Neural cell (in vitro differentiated cells): ENCODE results near the gene ZNF324B. TPM values are rescaled to one million over a fixed set of nuclear protein-coding genes. Genes with fewer than 3 reads are reported as not detected.

ENCODE experiments used
- H2AFZ ChIP-seq: fragments of 200-600, 300-800 bp; sonication (generic), shearing (Covaris generic); 2 replicates; pipeline ENCODE4 v1.6.0; 2014; ENCODE audit warnings: low read depth, mild to moderate bottlenecking, antibody characterized with exemption, low read length, moderate library complexity
- H3F3A ChIP-seq: fragments of 200-600 bp; shearing (Covaris generic); 2 replicates; pipeline ENCODE4 v1.6.1; 2016; ENCODE audit warnings: mild to moderate bottlenecking, moderate library complexity, mixed read lengths, antibody characterized with exemption, low read length; ENCODE audit not compliant: insufficient read depth, poor library complexity, severe bottlenecking
- H3K27ac ChIP-seq: fragments of 200-600, 300-800 bp; sonication (generic), shearing (Covaris generic); 2 replicates; pipeline ENCODE4 v1.5.1; 2014; ENCODE audit warnings: mild to moderate bottlenecking, low read length, moderate library complexity
- H3K27me3 ChIP-seq: fragments of 300-800, 200-600 bp; sonication (generic), shearing (Covaris generic); 2 replicates; pipeline ENCODE4 v1.6.0; 2014; ENCODE audit warnings: mild to moderate bottlenecking, low read depth, low read length, moderate library complexity; ENCODE audit not compliant: insufficient read depth
- H3K36me3 ChIP-seq: fragments of 300-800, 200-600 bp; sonication (generic), shearing (Covaris generic); 2 replicates; pipeline ENCODE4 v1.5.1; 2014; ENCODE audit warnings: mild to moderate bottlenecking, antibody characterized with exemption, low read length, moderate library complexity; ENCODE audit not compliant: insufficient read depth
- H3K4me2 ChIP-seq: fragments of 300-800, 200-600 bp; sonication (generic), shearing (Covaris generic); 2 replicates; pipeline ENCODE4 v1.6.0; 2014; ENCODE audit warnings: mild to moderate bottlenecking, low read length
- H3K4me3 ChIP-seq: fragments of 300-800, 200-600 bp; sonication (generic), shearing (Covaris generic); 2 replicates; pipeline ENCODE4 v1.5.1; 2014; ENCODE audit warnings: mild to moderate bottlenecking, low read length, moderate library complexity
- H3K79me2 ChIP-seq: fragments of 200-600 bp; shearing (Covaris generic); replicated peaks from 2 replicates; pipeline ENCODE4 v1.6.0; 2014; ENCODE audit warnings: mild to moderate bottlenecking, low read length, moderate library complexity; ENCODE audit not compliant: insufficient read depth
- H3K9ac ChIP-seq: fragments of 300-800, 200-600 bp; sonication (generic), shearing (Covaris generic); 2 replicates; pipeline ENCODE4 v1.6.1; 2016; ENCODE audit warnings: mild to moderate bottlenecking, low read length, mixed read lengths
- H3K9me2 ChIP-seq: fragments of 200-600 bp; shearing (Covaris generic); 2 replicates; pipeline ENCODE4 v1.6.1; 2016; ENCODE audit warnings: mild to moderate bottlenecking, low read length, mixed read lengths; ENCODE audit not compliant: insufficient read depth
- H3K9me3 ChIP-seq: fragments of 200-600, 300-800 bp; sonication (generic), shearing (Covaris generic); 2 replicates; pipeline ENCODE4 v1.6.1; 2016; ENCODE audit warnings: mild to moderate bottlenecking, mixed run types, low read length, moderate library complexity, mixed read lengths
- H4K20me1 ChIP-seq: fragments of 200-600 bp; shearing (Covaris generic); 2 replicates; pipeline ENCODE4 v1.6.1; 2016; ENCODE audit warnings: mild to moderate bottlenecking, mixed run types; ENCODE audit not compliant: insufficient read depth
- EP300 ChIP-seq: fragments of 450-650 bp; conservative IDR thresholded peaks from 2 replicates; pipeline ENCODE4 v1.6.1; 2014; ENCODE audit warnings: antibody characterized with exemption, mild to moderate bottlenecking, moderate library complexity; ENCODE audit not compliant: poor library complexity, severe bottlenecking
- EZH2 ChIP-seq: fragments of 200-600, 300-800 bp; shearing (Covaris generic), sonication (generic); IDR thresholded peaks from 2 replicates; pipeline ENCODE4 v1.6.1; 2014; ENCODE audit warnings: antibody characterized with exemption, low read length, borderline replicate concordance, mild to moderate bottlenecking; ENCODE audit not compliant: insufficient read depth, poor library complexity, severe bottlenecking
- MXI1 ChIP-seq: fragments of 450-650 bp; conservative IDR thresholded peaks from 2 replicates; pipeline ENCODE4 v1.6.1; 2014; ENCODE audit warnings: antibody characterized with exemption, mild to moderate bottlenecking; ENCODE audit not compliant: poor library complexity, severe bottlenecking
- POLR2AphosphoS5 ChIP-seq: IDR thresholded peaks from 2 replicates; pipeline ENCODE4 v1.6.1; 2012
- RAD21 ChIP-seq: fragments of 450-650 bp; conservative IDR thresholded peaks from 2 replicates; pipeline ENCODE4 v1.6.1; 2014; ENCODE audit warnings: antibody characterized with exemption, mild to moderate bottlenecking, moderate library complexity
- SMC3 ChIP-seq: fragments of 450-650 bp; conservative IDR thresholded peaks from 2 replicates; pipeline ENCODE4 v1.6.1; 2014; ENCODE audit warnings: antibody characterized with exemption, mild to moderate bottlenecking, moderate library complexity; ENCODE audit not compliant: poor library complexity
- TAF1 ChIP-seq: IDR thresholded peaks from 2 replicates; pipeline ENCODE4 v1.6.1; 2012; ENCODE audit warnings: low read depth
- polyA plus RNA-seq: library from polyadenylated mRNA; depleted of rRNA; stranded (reverse); fragments of >200 nt; gene quantifications from 2 replicates; pipeline ENCODE4 v1.2.3, GENCODE V29; 2014
- TF ChIP-seq, protein P1 (sequence below): IDR thresholded peaks from 2 replicates; pipeline ENCODE4 v1.6.1; 2012; ENCODE audit warnings: borderline replicate concordance
- TF ChIP-seq, protein P2 (sequence below): fragments of 450-650 bp; IDR thresholded peaks from 2 replicates; pipeline ENCODE4 v1.5.1; 2014; ENCODE audit warnings: antibody characterized with exemption, mild to moderate bottlenecking, moderate library complexity; ENCODE audit not compliant: poor library complexity, severe bottlenecking

ZNF324B gene
- polyA plus RNA-seq, 1 donor from 2014 or later, result 10.4 TPM

DNA sequence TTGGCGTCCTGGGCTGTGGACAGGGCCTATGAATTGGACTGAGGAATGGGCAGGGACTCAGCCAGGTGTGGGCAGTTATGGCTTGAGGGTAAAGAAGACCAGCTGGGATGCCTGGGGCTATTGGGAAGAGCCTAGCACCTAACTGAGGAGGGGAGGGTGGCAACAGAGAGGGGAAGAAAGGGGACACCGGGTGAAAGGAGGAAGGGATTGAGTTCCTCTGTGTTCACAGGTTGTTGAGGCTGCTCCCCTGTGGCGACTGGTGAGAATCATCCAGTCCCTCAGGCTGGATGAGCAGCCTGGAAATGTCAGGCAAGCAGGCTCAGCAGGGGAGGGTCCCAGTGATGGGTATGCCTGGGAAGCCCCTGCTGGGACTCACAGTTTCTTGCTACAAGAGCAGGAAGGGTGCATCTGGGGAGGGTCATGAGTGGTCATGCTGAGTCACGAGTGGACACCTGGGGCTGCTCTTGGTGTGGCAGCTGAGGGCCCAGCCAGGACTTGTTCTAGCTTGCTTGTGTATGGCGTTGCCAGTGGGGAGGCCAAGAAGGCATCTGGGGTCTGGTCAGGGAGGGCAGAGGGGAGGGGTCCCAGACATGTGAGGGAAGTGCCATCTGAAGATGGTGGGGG is 16.9 kb downstream of the ZNF324B start:
- peaks cover 10% of the 10 kb centered on the region for H3K79me2 ChIP-seq
- no peaks in the 10 kb centered on the region for H3K9me3 ChIP-seq
- no peak overlapping the region for H2AFZ ChIP-seq
- H3K27me3 ChIP-seq, result no peaks in the 10 kb centered on the region
- H3K27ac ChIP-seq, result no peak overlapping the region
- no peaks in the 10 kb centered on the region for H3F3A ChIP-seq
- H3K4me3 ChIP-seq, result peak overlapping the region; percentile 97
- TF ChIP-seq EZH2, result no peak
- TF ChIP-seq POLR2AphosphoS5, result no peak
- TF ChIP-seq, protein P1, sequence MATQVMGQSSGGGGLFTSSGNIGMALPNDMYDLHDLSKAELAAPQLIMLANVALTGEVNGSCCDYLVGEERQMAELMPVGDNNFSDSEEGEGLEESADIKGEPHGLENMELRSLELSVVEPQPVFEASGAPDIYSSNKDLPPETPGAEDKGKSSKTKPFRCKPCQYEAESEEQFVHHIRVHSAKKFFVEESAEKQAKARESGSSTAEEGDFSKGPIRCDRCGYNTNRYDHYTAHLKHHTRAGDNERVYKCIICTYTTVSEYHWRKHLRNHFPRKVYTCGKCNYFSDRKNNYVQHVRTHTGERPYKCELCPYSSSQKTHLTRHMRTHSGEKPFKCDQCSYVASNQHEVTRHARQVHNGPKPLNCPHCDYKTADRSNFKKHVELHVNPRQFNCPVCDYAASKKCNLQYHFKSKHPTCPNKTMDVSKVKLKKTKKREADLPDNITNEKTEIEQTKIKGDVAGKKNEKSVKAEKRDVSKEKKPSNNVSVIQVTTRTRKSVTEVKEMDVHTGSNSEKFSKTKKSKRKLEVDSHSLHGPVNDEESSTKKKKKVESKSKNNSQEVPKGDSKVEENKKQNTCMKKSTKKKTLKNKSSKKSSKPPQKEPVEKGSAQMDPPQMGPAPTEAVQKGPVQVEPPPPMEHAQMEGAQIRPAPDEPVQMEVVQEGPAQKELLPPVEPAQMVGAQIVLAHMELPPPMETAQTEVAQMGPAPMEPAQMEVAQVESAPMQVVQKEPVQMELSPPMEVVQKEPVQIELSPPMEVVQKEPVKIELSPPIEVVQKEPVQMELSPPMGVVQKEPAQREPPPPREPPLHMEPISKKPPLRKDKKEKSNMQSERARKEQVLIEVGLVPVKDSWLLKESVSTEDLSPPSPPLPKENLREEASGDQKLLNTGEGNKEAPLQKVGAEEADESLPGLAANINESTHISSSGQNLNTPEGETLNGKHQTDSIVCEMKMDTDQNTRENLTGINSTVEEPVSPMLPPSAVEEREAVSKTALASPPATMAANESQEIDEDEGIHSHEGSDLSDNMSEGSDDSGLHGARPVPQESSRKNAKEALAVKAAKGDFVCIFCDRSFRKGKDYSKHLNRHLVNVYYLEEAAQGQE, result no peak
- TF ChIP-seq TAF1, result no peak
- TF ChIP-seq SMC3, result no peak
- no peak for TF ChIP-seq EP300
- TF ChIP-seq MXI1, result no peak
- TF ChIP-seq RAD21, result no peak
- TF ChIP-seq, protein P2, sequence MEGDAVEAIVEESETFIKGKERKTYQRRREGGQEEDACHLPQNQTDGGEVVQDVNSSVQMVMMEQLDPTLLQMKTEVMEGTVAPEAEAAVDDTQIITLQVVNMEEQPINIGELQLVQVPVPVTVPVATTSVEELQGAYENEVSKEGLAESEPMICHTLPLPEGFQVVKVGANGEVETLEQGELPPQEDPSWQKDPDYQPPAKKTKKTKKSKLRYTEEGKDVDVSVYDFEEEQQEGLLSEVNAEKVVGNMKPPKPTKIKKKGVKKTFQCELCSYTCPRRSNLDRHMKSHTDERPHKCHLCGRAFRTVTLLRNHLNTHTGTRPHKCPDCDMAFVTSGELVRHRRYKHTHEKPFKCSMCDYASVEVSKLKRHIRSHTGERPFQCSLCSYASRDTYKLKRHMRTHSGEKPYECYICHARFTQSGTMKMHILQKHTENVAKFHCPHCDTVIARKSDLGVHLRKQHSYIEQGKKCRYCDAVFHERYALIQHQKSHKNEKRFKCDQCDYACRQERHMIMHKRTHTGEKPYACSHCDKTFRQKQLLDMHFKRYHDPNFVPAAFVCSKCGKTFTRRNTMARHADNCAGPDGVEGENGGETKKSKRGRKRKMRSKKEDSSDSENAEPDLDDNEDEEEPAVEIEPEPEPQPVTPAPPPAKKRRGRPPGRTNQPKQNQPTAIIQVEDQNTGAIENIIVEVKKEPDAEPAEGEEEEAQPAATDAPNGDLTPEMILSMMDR, result no peak
- no peaks in the 10 kb centered on the region for H3K9me2 ChIP-seq
- no peaks in the 10 kb centered on the region for H4K20me1 ChIP-seq
- H3K4me2 ChIP-seq, result peak overlapping the region; percentile 1
- H3K36me3 ChIP-seq, result no peaks in the 10 kb centered on the region
- no peak overlapping the region for H3K9ac ChIP-seq

DNA sequence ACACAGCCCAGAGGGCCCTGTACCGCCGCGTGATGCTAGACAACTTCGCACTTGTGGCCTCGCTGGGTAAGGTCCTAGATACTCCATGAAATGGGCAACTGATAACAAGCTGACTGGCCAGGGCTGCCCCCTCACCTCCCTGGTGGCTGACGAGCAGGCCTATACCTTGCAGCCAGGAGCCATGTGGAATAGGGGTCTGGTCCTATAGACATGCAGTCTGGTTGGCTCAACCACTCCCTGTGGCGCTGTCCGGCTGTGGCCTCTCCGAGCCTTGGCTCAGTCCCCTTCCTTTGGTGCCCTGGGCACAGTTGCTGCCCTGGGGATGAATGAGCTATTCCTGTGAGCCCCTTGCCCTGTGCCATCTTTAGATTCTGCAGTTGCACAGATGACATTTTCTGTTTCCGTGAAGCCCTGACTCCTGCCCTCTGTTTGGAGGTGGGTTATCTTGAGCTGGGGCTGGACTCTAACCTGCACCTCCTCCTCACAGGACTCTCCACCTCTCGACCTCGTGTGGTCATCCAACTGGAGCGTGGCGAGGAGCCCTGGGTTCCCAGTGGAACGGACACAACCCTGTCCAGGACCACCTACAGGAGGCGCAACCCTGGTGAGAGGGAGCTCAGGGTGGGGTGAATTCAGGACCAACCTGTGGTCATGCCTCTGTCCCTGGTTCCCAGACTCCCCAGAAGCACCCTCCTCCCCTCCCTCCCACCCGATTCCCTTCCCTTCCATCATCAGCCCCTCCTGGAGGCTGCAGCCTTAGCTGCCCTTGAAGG is 18.0 kb downstream of the ZNF324B start:
- no peak overlapping the region for H2AFZ ChIP-seq
- H3K36me3 ChIP-seq, result peaks cover 5% of the 10 kb centered on the region
- TF ChIP-seq SMC3, result no peak
- no peak for TF ChIP-seq MXI1
- TF ChIP-seq POLR2AphosphoS5, result no peak
- no peak for TF ChIP-seq RAD21
- TF ChIP-seq EZH2, result no peak
- TF ChIP-seq, protein P1, result no peak
- TF ChIP-seq, protein P2, result no peak
- no peak for TF ChIP-seq EP300
- TF ChIP-seq TAF1, result no peak

More for the DNA sequence above, 18.0 kb downstream of the ZNF324B start:
- no peaks in the 10 kb centered on the region for H3F3A ChIP-seq
- no peak overlapping the region for H3K4me2 ChIP-seq
- no peak overlapping the region for H3K9ac ChIP-seq
- no peaks in the 10 kb centered on the region for H4K20me1 ChIP-seq
- no peaks in the 10 kb centered on the region for H3K9me3 ChIP-seq
- no peak overlapping the region for H3K4me3 ChIP-seq
- H3K79me2 ChIP-seq, result peaks cover 10% of the 10 kb centered on the region
- no peaks in the 10 kb centered on the region for H3K27me3 ChIP-seq
- no peaks in the 10 kb centered on the region for H3K9me2 ChIP-seq
- no peak overlapping the region for H3K27ac ChIP-seq
